CD4-positive, alpha-beta T cell treated with Interleukin-2 at 100 ng/mL for 4 hours (primary cell): ENCODE measurements around the gene PNRC2.
A peak's percentile ranks its signal among the peaks of the same experiment; 100 is the strongest.
"Not testable (repeated sequence)": the region's sequence is repeated elsewhere in the genome, so short reads cannot be mapped to it uniquely, and the experiment has no call there.

Experiments used
- DNase-seq: peaks from one replicate; pipeline ENCODE4 v3.0.0-alpha.2; 2020; ENCODE audit warnings: low spot score

PNRC2 gene

GRCh38 chr1:23953020-23953419 lies 6.6 kb upstream of the PNRC2 start:
- no peak for DNase-seq

GRCh38 chr1:23957096-23957495 lies 2.5 kb upstream of the PNRC2 start:
- no peak for DNase-seq

GRCh38 chr1:23958040-23958809 lies 1.4 kb upstream of the PNRC2 start:
- not testable (repeated sequence) for DNase-seq

- DNase-seq: peak; percentile 93
These were observed 693 bp upstream of the PNRC2 start for GRCh38 chr1:23958810-23959460.

GRCh38 chr1:23960291-23961020 lies 828 bp downstream of the PNRC2 start:
- DNase-seq: no peak

GRCh38 chr1:23963617-23964234 lies 4.1 kb downstream of the PNRC2 start:
- DNase-seq: no peak

- DNase-seq: no peak
These were observed 4.6 kb downstream of the PNRC2 start for GRCh38 chr1:23964235-23964668.

GRCh38 chr1:23964790-23965740 lies 5.4 kb downstream of the PNRC2 start:
- DNase-seq: no peak

- DNase-seq: no peak
These were observed 7.4 kb downstream of the PNRC2 start for GRCh38 chr1:23966973-23967493.

GRCh38 chr1:23967871-23968270 lies 8.2 kb downstream of the PNRC2 start:
- DNase-seq: no peak

GRCh38 chr1:23977187-23977853 lies 17.7 kb downstream of the PNRC2 start:
- no peak for DNase-seq

- DNase-seq: no peak
These were observed 18.2 kb downstream of the PNRC2 start for GRCh38 chr1:23977854-23978191.

- no peak for DNase-seq
These were observed 19.2 kb downstream of the PNRC2 start for GRCh38 chr1:23978805-23979204.

- no peak for DNase-seq
These were observed 19.8 kb downstream of the PNRC2 start for GRCh38 chr1:23979387-23979880.

GRCh38 chr1:23979881-23980727 lies 20.5 kb downstream of the PNRC2 start, which contains the start of gene SRSF10:
TSS of gene SRSF10 (minus strand) at chr1:23980327. CDS start at chr1:23980255, 72 bp downstream.
- DNase-seq: peak; percentile 99

GRCh38 chr1:23980728-23981070 lies 21.1 kb downstream of the PNRC2 start:
- DNase-seq: peak; percentile 27

GRCh38 chr1:23984417-23985186 lies 25.0 kb downstream of the PNRC2 start:
- DNase-seq: no peak

- DNase-seq: not testable (repeated sequence)
These were observed 27.4 kb downstream of the PNRC2 start for GRCh38 chr1:23987038-23987437.

GRCh38 chr1:23989263-23989662 lies 29.6 kb downstream of the PNRC2 start:
- no peak for DNase-seq
